Lower leg skin (tissue), 4 donors: ENCODE results near the gene FAM174B. TPM values are rescaled to one million over a fixed set of nuclear protein-coding genes. Genes with fewer than 3 reads are reported as not detected.
A peak's percentile ranks its signal among the peaks of the same experiment; 100 is the strongest.

Experiments used
- DNase-seq, 2 donors: peaks; one replicate each; pipeline ENCODE4 v3.0.0-alpha.2; 2019; ENCODE audit warnings: low spot score in 2 of 2
- H3K4me3 ChIP-seq: fragments of 200-600 bp; sonication (generic); 2 replicates; pipeline ENCODE4 v1.5.1; 2017; ENCODE audit warnings: mild to moderate bottlenecking, low read depth; ENCODE audit not compliant: poor library complexity, severe bottlenecking
- CTCF ChIP-seq, 3 donors: fragments of 450-650 bp; IDR thresholded peaks; one replicate each; pipeline ENCODE4 v1.5.1; 2016; ENCODE audit warnings: antibody characterized with exemption in 3 of 3, mild to moderate bottlenecking in 3 of 3, moderate library complexity in 2 of 3
- POLR2A ChIP-seq, 2 donors: fragments of 450-650 bp; IDR thresholded peaks; one replicate each; pipeline ENCODE4 v1.6.1; 2016 to 2017; ENCODE audit warnings: antibody characterized with exemption in 2 of 2, mild to moderate bottlenecking in 1 of 2, moderate library complexity in 1 of 2
- WGBS, 2 donors: methylation state at CpG; one replicate each; pipeline ENCODE4 v1.1.5; 2018; 5-methylcytosine and 5-hydroxymethylcytosine counted together
- intact Hi-C: fragments of 100-400 bp; cut with DNase I; formaldehyde crosslinking; loops from one replicate; pipeline ENCODE4 v1.15.0; 2023; ENCODE audit warnings: low total_unique reads
- total RNA-seq, 4 donors: library from RNA; depleted of rRNA; stranded (reverse); fragments of >200 nt; gene quantifications; one replicate each; pipeline ENCODE4 v1.1.0, GENCODE V29; 2016

Gene FAM174B
- total RNA-seq, 4 donors from 2014 or later, result 9.9 to 33.4 (median 18.3) TPM

GRCh38 chr15:92645731-92646130 is 9.8 kb downstream of the FAM174B start:
- H3K4me3 ChIP-seq, result no peak overlapping the region
- intact Hi-C loops, result no loop called here
- no peak for TF ChIP-seq CTCF (IDR thresholded peaks at IDR 0.05)
- TF ChIP-seq POLR2A (IDR thresholded peaks at IDR 0.05), result no peak
- peak in 1 of 2 donors; percentile 75 for DNase-seq
- whole genome bisulfite sequencing, 2 donors, result 42 to 70% methylated on average over 2 of the region's 2 CpGs

GRCh38 chr15:92645051-92645631 is 10.4 kb downstream of the FAM174B start:
- TF ChIP-seq CTCF (IDR thresholded peaks at IDR 0.05) (no peak), POLR2A (IDR thresholded peaks at IDR 0.05) (no peak)
- no peak overlapping the region for H3K4me3 ChIP-seq
- intact Hi-C loops, result no loop called here
- DNase-seq, result peak in 1 of 2 donors; percentile 75
- WGBS, 2 donors, result 76 to 78% methylated on average over 6 of the region's 6 CpGs

- intact Hi-C loops, result no loop called here
- no peak overlapping the region for H3K4me3 ChIP-seq
- DNase-seq, result peak in 1 of 2 donors; percentile 82
These were observed 11.4 kb downstream of the FAM174B start for GRCh38 chr15:92643849-92644815.

GRCh38 chr15:92638709-92639365 is 16.7 kb downstream of the FAM174B start:
- TF ChIP-seq CTCF (IDR thresholded peaks at IDR 0.05), result no peak
- TF ChIP-seq POLR2A (IDR thresholded peaks at IDR 0.05), result no peak
- 86 to 87% methylated on average over 15 of the region's 15 CpGs for WGBS, 2 donors
- intact Hi-C loops, result no loop called here
- H3K4me3 ChIP-seq, result no peak overlapping the region
- DNase-seq, result peak in 1 of 2 donors; percentile 75

More at GRCh38 chr15:92643849-92644815, 11.4 kb downstream of the FAM174B start:
- no peak for TF ChIP-seq CTCF (IDR thresholded peaks at IDR 0.05)
- TF ChIP-seq POLR2A (IDR thresholded peaks at IDR 0.05), result no peak
- WGBS, 2 donors, result 87 to 95% methylated on average over 13 of the region's 13 CpGs

- intact Hi-C loops, result no loop called here
- no peak for TF ChIP-seq CTCF (IDR thresholded peaks at IDR 0.05)
- no peak for TF ChIP-seq POLR2A (IDR thresholded peaks at IDR 0.05)
- WGBS, 2 donors, result 70 to 81% methylated on average over 9 of the region's 9 CpGs
- peak in 1 of 2 donors; percentile 57 for DNase-seq
- H3K4me3 ChIP-seq, result no peak overlapping the region
These were observed 17.3 kb downstream of the FAM174B start for GRCh38 chr15:92638291-92638708.
